ENCODE data around the gene TMEM101.
A peak's percentile ranks its signal among the peaks of the same experiment; 100 is the strongest.
"Not testable (repeated sequence)": the region's sequence is repeated elsewhere in the genome, so short reads cannot be mapped to it uniquely, and the experiment has no call there.

TMEM101 gene

DNA sequence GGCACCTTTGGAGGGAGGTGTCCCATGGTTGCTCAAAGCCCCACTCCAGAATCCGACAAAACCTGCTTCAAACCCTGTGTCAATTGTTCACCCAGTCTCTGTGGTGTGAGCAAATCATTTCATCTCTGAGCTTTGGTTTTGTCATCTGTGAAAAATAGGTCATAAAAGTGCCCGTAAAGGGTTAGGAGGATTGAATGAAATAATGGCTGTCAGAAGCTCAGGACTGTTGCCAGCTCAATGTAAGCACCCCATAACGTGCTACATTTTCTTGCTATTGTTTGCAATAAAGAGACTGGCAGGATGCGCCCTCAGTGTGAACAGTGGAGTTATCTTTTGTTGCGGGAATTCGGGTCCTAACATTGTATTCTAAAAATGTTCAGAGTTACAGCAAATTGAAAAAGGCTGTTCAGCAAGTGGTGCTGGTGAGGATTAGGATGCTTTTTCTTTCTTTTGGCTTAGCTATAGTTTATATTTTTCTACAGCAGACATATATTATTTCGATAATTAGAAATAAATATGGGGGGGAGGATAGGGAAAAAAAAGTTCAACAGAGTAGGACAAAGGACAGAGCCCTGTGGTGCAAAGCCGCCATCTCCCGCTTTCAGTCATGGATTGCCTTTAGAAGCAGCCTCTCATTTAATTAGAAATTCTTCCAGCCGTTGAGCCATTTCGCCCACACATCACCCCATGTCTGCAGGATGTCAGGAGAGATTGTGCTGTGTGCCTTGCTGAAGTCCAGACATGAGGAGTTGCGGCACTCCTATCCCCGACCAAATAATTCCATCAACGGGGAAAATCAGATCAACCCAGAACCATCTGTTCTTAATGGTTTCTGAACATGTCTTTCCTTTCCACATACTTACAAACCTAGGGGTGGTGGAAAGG, 40.1 kb downstream of the TMEM101 start:
- no peak for DNase-seq (ENCODE audit: low read depth)

DNA sequence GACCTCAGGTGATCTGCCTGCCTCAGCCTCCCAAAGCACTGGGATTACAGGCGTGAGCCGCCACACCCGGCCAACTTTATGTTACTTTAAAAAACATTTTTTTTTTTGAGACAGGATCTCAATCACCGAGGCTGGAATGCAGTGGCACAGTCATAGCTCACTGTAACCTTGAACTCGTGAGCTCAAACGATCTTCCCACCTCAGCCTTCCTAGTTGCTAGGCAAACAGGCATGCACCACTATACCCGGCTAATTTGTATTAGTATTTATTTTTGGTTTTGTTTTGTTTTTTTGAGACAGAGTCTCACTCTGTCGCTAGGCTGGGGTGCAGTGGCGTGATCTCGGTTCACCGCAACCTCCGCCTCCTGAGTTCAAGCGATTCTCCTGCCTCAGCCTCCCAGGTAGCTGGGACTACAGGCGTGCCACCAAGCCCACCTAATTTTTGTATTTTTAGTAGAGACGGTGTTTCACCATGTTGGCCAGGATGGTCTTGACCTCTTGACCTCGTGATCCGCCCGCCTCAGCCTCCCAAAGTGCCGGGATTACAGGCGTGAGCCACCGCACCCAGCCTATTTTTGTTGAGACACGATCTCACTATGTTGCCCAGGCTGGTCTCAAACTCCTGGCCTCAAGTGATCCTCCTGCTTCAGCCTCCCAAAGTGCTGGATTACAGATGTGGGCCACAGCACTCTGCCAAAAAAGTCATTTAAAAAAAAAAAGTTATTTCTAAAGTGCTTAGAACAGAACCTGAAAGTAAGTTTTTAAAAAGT, 42.1 kb downstream of the TMEM101 start:
- not testable (repeated sequence) for DNase-seq (ENCODE audit: low read depth)

DNA sequence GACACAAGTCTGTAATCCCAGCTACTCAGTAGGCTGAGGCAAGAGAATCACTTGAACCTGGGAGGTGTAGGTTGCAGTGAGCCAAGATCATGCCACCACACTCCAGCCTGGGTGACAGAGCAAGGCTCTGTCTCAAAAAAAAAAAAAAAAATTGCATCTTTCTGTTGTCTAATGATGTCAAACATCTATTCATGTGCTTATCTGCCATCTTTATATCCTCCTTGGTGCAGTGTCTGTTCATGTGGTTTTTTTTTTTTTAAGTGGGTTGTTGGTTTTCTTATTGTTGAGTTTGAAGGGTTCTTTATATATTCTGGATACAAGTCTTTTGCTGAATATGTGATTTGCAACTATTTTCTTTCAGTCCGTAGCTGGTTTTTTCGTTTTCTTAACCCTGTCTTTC, 43.3 kb downstream of the TMEM101 start:
- DNase-seq (ENCODE audit: low read depth) = not testable (repeated sequence)

DNA sequence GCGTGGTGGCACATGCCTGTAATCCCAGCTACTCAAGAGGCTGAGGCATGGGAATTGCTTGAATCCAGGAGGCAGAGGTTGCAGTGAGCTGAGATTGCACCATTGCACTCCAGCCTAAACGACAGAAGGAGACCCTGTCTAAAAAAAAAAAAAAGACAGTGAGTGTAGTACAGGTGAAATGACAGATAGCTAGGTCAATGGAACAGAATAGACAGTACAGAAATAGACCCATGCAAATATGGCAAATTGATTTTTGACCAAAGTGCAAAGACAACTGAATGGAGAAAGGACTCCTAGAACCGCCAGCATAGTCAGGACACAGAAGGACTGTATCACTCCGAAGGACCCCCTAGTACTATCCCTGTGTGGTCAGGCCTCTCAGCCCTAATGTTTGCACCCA, 44.4 kb downstream of the TMEM101 start:
- no peak for DNase-seq (ENCODE audit: low read depth)

DNA sequence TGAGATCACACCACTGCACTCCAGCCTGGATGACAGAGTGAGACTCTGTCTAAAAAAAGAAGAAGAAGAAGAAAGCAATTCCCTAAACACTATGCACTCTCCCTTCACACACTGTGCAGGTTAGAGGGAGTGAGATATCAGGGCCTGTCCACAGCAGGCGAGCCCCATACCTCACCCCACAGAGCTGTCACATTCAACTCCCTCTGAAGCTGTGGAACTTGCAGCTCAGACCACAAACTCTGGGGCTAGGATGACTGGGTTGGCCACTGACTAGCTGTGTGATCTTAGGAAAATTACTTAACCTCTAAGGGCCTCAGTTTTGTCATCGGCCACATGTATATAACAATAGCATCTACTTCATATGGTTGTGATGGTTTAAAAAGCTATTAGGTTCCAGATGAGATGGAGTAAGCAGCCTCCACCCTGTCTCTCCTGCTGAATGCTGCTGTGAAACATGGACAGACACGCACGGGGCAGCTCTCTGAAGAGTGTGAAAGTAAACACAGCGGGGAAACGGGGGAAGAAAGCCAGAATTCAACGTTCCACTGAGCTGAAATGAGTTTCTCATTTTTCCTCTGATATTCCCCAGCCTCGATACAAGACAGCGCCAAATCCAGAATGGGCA, 47.4 kb downstream of the TMEM101 start:
- peak; percentile 27 for DNase-seq (ENCODE audit: low read depth)

DNA sequence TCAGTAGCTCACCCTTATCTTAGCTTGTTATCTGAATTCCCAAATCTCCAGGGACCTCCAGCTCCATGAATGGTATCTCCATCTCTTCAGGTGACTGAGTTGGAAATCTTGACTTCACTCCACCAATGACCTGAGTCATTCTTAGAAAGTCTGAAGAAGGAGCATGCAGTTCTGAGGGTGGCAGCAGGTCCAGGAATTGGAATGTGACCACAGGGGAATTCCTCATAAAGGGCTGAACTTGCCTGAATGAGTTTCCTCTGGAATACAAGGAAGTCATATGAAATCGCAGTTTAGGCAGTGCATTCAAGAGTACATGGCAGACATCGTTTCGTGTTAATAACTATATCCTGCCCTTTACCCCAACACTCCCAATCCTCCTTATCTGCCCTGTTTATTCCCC, 48.5 kb downstream of the TMEM101 start:
- peak; percentile 44 for DNase-seq (ENCODE audit: low read depth)

DNA sequence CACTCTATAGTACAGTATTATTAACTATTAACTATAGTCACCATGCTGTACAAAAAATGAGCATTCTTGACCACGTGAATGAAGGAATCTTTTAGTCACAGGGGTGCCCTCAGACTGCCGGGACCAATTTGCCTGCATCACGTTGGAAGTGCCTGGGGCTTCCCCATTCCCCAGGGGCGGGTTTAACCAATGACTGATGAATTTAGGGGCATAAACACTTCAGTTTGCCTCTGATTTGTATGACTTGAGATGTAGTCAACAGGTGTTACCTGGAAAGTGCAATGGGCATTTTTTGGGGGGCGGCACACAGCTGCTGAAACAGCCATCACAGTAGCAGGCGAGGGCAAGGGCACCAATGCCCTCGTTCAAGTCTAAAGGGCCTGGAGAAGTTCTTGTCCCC, 52.3 kb downstream of the TMEM101 start:
- no peak for DNase-seq (ENCODE audit: low read depth)

DNA sequence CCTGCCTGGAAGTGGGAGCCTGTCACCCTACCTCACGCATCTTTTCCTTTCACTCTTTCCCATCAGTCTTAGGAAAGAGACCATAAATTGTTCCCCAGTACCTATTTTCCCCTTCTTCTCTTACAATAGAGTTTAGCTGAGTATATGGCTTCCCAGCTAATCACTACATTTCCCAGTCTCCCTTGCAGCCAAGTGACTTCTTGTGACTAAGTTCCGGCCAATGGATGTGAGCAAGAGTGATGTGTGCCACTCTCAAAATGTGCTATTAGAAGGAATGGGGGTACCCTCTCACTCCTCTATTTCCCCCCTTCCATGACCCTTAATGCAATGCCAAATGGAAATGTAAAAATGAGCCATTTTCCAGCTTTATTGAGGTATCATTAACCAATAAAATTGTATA, 52.8 kb downstream of the TMEM101 start:
- no peak for DNase-seq (ENCODE audit: low read depth)

DNA sequence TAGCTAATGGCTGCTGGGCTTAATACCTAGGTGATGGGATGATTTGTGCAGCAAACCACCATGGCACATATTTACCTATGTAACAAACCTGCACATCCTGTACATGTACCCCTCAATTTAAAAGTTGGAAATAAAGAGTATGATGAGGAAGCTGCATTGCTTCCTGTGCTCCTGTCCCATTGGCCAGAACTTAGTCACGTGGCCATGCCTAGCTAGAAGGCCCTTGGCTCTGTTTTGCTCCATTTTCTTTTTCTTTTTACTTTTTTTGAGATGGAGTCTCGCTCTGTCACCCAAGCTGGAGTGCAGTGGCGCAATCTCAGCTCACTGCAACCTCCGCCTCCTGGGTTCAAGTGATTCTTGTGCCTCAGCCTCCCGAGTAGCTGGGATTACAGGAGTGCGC, 53.5 kb downstream of the TMEM101 start:
- not testable (repeated sequence) for DNase-seq (ENCODE audit: low read depth)

Measured in EH (cell line).